Activated CD4-positive, CD25-positive, alpha-beta regulatory T cell treated with anti-CD3 and anti-CD28 coated beads, Interleukin-2, amount 50 U/mL, for 24 hours (primary cell): ENCODE measurements around the gene CLK3.
"Not testable (repeated sequence)": the region's sequence is repeated elsewhere in the genome, so short reads cannot be mapped to it uniquely, and the experiment has no call there.

Experiments used
- ATAC-seq, 2 donors: fragments of 150-1000 bp; cut with Tn5 transposase; one replicate each; pipeline ENCODE4 v1.10.0; 2021; ENCODE audit warnings: mild to moderate bottlenecking in 1 of 2, moderate library complexity in 1 of 2

CLK3 gene

DNA sequence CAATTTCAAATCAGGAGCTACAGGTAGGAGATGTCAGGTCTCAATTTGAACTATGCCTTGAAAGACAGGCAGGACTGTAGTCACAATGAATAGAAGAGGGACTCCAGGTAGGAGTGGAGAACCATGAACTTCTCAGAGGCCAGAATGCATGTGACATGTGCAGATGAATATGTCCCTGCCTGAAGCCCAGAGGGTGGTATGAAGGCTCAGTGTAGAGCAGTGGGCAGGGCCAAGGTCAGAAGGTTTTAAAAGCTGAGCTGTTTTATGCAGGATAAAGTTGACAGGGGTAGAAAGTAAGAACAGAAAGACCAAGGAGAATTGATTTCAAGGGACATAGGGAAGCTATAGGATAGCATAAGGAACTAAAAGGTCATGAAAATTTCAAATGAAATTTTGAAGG, 30.8 kb downstream of the CLK3 start:
- ATAC-seq = no peak

- no peak for ATAC-seq
Observed at GRCh38 chr15:74648051-74648842, 32.6 kb downstream of the CLK3 start.

GRCh38 chr15:74651242-74651741, 35.7 kb downstream of the CLK3 start:
- ATAC-seq = no peak

DNA sequence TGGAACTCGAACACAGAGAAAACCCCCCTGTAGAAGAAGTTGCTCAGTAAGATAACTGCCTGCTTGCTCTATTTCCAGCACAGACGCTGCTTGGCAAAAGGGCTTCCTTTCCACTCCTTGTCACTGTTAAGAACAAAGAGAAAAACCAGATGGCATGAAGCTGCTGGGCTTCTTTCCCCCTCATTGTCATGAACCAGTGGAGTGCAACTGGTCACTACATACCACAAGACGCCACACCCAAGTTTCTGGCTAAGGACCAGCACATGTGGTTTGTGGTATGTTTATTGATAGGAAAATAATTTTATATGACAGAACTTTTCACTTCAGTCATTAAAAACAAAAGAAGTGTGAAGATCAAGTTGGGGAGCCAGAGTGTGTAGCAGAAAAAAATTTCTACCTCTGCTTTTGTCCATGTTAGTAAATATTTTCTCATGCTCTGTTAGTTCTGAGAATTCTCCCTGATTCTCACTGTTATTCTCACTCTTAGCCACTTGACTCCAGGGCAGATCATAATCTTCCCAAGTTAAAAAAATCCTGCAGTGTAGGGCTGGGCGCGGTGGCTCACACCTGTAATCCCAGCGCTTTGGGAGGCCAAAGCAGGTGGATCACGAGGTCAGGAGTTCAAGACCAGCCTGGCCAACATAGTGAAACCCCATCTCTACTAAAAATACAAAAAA, 37.9 kb downstream of the CLK3 start:
- ATAC-seq = no peak

DNA sequence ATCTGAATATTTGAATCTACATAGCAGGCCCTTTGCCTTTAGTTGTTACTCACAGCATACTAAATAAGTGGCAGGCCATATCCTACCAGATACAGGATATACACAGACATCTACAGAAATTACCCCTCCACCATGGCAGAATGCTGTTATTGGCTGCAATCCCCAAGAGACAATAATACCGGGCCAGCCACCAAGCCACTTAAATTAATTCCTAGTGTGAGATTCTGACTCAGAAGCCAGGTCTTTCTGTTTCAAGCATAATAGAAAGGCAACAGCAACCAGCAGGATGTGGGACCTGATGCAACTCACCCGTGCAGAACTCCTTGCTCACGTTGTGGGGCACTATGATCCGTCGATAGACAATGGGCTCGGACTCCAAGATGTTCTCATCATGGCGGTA, 39.8 kb downstream of the CLK3 start:
- ATAC-seq = peak in 1 of 2 donors; percentile 55

DNA sequence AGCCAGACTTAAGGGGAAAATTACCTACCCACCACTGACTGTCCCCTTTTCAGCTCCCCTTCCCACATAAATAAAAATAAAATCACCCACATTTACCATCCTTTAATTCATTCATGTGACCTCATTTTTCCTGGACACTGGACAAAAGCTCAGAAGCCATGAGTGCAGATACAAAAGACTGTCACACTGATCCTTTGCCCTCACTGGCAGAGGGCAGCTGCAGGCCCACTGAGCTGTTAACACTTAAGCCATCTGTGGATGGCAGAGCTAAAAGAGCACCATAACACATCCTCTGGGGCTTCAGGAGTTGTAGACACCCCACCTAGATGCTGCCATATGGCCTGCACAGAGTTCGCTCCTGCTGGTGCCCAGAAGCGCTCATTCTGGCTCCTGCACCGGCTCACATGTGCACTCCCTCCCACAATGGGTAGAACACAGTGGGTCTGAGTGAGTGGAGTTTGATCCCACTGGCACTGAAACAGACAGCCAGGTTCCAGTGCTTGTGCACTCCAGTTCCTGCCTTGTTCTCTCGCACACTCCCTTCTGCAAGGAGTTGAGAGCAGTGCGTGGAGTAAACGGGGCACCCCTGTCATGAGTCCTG, 41.4 kb downstream of the CLK3 start:
- no peak for ATAC-seq

- ATAC-seq = no peak
Observed at GRCh38 chr15:74657846-74658245, 42.2 kb downstream of the CLK3 start.

DNA sequence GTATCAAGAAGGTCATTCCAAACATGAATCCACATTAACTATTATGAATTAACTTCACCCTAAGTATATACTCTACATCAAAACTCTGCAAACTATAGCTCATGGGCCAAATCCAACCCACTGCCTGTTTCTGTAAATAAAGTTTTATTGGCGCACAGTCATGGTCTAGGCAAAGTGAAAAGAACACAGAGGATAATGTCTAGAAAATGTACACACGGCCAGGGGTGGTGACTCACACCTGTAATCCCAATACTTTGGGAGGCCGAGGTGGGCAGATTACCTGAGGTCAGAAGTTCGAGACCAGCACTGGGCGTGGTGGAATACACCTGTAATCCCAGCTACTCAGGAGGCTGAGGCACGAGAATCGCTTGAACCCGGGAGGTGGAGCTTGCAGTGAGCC, 45.6 kb downstream of the CLK3 start:
- ATAC-seq = not testable (repeated sequence)

GRCh38 chr15:74662064-74662860, 46.6 kb downstream of the CLK3 start:
- no peak for ATAC-seq

DNA sequence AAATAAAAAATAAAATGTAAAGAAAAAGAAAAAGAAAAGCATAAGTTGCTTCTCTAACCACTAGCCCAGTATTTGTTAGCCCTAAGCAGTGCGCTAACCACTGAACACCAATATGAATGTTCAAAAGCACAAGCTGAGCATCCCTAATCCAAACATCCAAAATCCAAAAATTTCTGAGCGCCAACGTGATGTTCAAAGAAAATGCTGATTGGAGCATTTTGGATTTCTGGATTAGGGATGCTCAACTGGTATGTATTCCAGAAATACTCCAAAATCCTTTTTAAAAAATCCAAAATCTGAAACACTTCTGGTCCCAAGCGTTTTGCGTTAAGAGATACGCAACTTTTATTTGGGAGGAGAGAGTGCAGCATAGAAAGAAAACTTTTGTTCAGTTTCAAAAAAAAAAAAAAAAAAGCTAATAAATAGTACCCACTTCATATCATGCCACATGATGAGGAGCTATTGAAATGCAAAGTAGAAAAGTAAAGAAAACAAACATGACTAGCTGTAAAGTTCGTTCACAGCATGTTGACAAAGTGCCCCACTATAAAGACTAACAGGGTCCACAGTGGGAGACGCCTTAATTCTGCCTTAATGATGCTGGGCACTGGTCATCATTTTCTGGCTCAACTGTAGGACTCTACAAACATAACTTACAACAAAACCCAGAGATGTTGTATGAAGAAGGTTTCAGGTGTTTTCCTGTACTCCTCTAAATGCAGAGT, 47.8 kb downstream of the CLK3 start:
- ATAC-seq = no peak

DNA sequence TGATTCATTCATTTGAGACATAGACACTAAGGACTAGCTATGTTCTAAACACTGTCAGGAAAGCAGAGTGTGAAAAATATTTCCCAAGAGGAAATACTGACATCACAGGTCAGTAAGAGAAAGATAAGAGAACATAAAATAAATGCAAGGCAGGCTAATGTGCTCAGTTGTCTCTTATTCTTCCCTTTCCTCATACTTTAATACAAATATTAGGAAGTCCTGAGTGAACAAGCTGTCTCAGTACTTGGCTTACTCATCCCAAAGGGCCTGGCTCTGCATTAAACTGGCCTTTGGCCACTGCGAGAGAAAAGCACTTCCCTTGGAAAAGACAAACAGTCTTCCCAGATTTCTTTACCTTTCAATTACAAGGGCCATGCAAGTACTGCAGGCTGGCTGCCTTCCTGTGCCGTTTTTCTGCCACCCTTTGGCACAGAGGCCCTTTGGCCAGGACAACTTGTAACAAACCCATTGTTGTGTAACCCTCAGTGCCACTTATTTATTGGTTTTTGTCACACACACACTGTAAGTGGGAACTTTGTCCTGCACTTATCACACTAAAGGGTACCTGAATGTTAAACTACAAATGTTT, 48.5 kb downstream of the CLK3 start:
- ATAC-seq = no peak

- ATAC-seq = no peak
Observed at GRCh38 chr15:74664670-74665069, 49.0 kb downstream of the CLK3 start.

- ATAC-seq = no peak
Observed at GRCh38 chr15:74667975-74668374, 52.3 kb downstream of the CLK3 start.

- ATAC-seq = no peak
Observed at GRCh38 chr15:74669627-74670026, 54.0 kb downstream of the CLK3 start.

- ATAC-seq = no peak
Observed at GRCh38 chr15:74674161-74674560, 58.5 kb downstream of the CLK3 start.

- ATAC-seq = no peak
Observed at GRCh38 chr15:74676801-74677200, 61.2 kb downstream of the CLK3 start.
